ENCODE measurements around the gene TRPC4. TPM values are rescaled to one million over a fixed set of nuclear protein-coding genes. Genes with fewer than 3 reads are reported as not detected.

The TRPC4 gene
- total and polyA plus RNA-seq, 10 donors = 0.06 to 0.42 (median 0.15) TPM; not detected in 4

GRCh38 chr13:37910790-37911189, 41.2 kb upstream of the TRPC4 start:
- no peaks in the 10 kb centered on the region for H3K27me3 ChIP-seq (replicated peaks in 1 of 7)
- peaks cover 0 to 9% (median 0%) of the 10 kb centered on the region in 8 donors for H3K9me3 ChIP-seq
- H3K36me3 ChIP-seq = no peaks in the 10 kb centered on the region
- no peak overlapping the region for H3K27ac ChIP-seq
- no peak overlapping the region for H3K4me3 ChIP-seq
- DNase-seq = no peak
- TF ChIP-seq POLR2AphosphoS5 (IDR thresholded peaks at IDR 0.05) = no peak
- TF ChIP-seq POLR2A (IDR thresholded peaks at IDR 0.05) = no peak
- no peak for TF ChIP-seq CTCF (IDR thresholded peaks at IDR 0.05 in 8 of 11, conservative IDR thresholded peaks at IDR 0.05 in 3 of 11)
- no peaks in the 10 kb centered on the region for H3K4me1 ChIP-seq
- WGBS, 5 donors = 34 to 51% (median 42%) methylated on average over 1 of the region's 1 CpG
- intact Hi-C loops (cut with DNase I; ENCODE audit: low total_unique reads) = no loop called here

DNA sequence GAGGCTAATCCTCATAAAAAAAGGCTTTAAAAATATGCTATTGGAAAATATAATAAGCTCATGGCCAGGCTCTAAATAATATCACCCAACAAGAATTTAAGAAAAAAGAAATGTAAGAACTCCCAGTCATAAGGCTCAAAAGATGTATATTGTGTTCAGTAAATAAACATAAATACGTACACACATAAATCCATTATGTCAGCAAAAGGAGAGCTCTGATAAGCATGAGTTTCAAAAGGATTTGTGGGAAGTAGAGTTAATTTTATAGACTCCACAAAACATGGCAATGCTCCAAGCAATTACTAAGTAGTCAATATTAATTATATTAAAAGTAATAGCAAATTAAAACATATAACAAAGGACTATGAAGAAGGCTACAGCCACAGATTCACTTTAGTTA, 37.3 kb upstream of the TRPC4 start:
- Histone ChIP-seq H3K9me3 (peaks cover 0 to 15% (median 0%) of the 10 kb centered on the region in 8 donors), H3K27me3 (replicated peaks in 1 of 7) (no peaks in the 10 kb centered on the region), H3K4me1 (no peaks in the 10 kb centered on the region), H3K27ac (no peak overlapping the region), H3K36me3 (no peaks in the 10 kb centered on the region), H3K4me3 (no peak overlapping the region)
- DNase-seq = no peak
- 74 to 90% (median 82%) methylated on average over 1 of the region's 1 CpG for WGBS, 5 donors
- intact Hi-C loops (cut with DNase I; ENCODE audit: low total_unique reads) = no loop called here
- TF ChIP-seq CTCF (IDR thresholded peaks at IDR 0.05 in 8 of 11, conservative IDR thresholded peaks at IDR 0.05 in 3 of 11) (no peak), POLR2AphosphoS5 (IDR thresholded peaks at IDR 0.05) (no peak), POLR2A (IDR thresholded peaks at IDR 0.05) (no peak)

- intact Hi-C loops (cut with DNase I; ENCODE audit: low total_unique reads) = no loop called here
- H3K4me1 ChIP-seq = no peaks in the 10 kb centered on the region
- 44 to 66% (median 57%) methylated on average over 2 of the region's 2 CpGs for WGBS, 5 donors
- TF ChIP-seq POLR2A (IDR thresholded peaks at IDR 0.05) (no peak), CTCF (IDR thresholded peaks at IDR 0.05 in 8 of 11, conservative IDR thresholded peaks at IDR 0.05 in 3 of 11) (no peak), POLR2AphosphoS5 (IDR thresholded peaks at IDR 0.05) (no peak)
- no peak overlapping the region for H3K27ac ChIP-seq
- DNase-seq = no peak
- H3K9me3 ChIP-seq = peaks cover 0 to 19% (median 0%) of the 10 kb centered on the region in 8 donors
- no peak overlapping the region for H3K4me3 ChIP-seq
- no peaks in the 10 kb centered on the region for H3K36me3 ChIP-seq
- H3K27me3 ChIP-seq (replicated peaks in 1 of 7) = no peaks in the 10 kb centered on the region
Measured at GRCh38 chr13:37905736-37906135, 36.2 kb upstream of the TRPC4 start.

DNA sequence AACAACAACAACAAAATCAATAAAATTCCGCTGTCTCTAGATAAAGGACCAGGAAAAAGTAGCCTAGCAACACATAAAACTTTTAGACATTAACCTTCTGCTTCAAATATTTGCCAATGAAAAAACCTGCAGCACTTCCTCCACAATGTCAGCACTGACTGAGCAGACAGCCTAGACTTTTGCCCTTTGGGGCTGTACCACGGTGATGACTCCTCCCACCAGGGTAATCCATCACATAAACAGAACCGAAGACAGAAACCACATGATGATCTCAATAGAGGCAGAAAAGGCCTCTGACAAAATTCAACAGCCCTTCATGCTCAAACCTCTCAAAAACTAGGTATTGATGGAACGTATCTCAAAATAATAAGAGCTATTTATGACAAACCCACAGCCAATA, 30.2 kb upstream of the TRPC4 start:
- H3K27ac ChIP-seq = no peak overlapping the region
- no peak overlapping the region for H3K4me3 ChIP-seq
- H3K4me1 ChIP-seq = no peaks in the 10 kb centered on the region
- no peaks in the 10 kb centered on the region for H3K36me3 ChIP-seq
- H3K27me3 ChIP-seq (replicated peaks in 1 of 7) = no peaks in the 10 kb centered on the region
- peaks cover 0 to 19% (median 0%) of the 10 kb centered on the region in 8 donors for H3K9me3 ChIP-seq
- intact Hi-C loops (cut with DNase I; ENCODE audit: low total_unique reads) = no loop called here
- TF ChIP-seq POLR2AphosphoS5 (IDR thresholded peaks at IDR 0.05) (no peak), POLR2A (IDR thresholded peaks at IDR 0.05) (no peak), CTCF (IDR thresholded peaks at IDR 0.05 in 8 of 11, conservative IDR thresholded peaks at IDR 0.05 in 3 of 11) (no peak)
- WGBS, 5 donors = 46 to 56% (median 55%) methylated on average over 4 of the region's 4 CpGs
- DNase-seq = no peak

All from spleen (tissue), 11 donors.